K562 (cell line): Measurements from ENCODE around the gene TFEB. TPM values are rescaled to one million over a fixed set of nuclear protein-coding genes. Genes with fewer than 3 reads are reported as not detected.
"Not testable (repeated sequence)": the region's sequence is repeated elsewhere in the genome, so short reads cannot be mapped to it uniquely, and the experiment has no call there.

Experiments
- ATAC-seq: fragments of 200-7000 bp; cut with Tn5 transposase; 3 replicates; pipeline ENCODE4 v1.9.1; 2020; ENCODE audit warnings: moderate library complexity
- BruUV-seq: library from RNA; stranded (reverse); fragments of 400-500 nt; replicated peaks from 2 replicates; lab custom pipeline; 2021; lab: Mats Ljungman, UMichigan
- CTCF ChIA-PET: fragments of 300-600 bp; formaldehyde crosslinking; extraction: SDS; loops from one replicate; lab custom pipeline; 2021; ENCODE audit warnings: low intra/inter-chr PET ratio; lab: Yijun Ruan, JAX
- POLR2A ChIA-PET: fragments of 300-600, 350-650 bp; sonication (Branson Sonifier 250); formaldehyde crosslinking; extraction: SDS; loops from one replicate; lab custom pipeline; 2021; ENCODE audit warnings: antibody characterized with exemption, inconsistent platforms; lab: Yijun Ruan, JAX
- DNase-seq, 4 experiments: peaks; one replicate each; pipeline versions ENCODE4 v3.0.0 to v3.0.0-alpha.2; 2011 to 2018; ENCODE audit warnings: low spot score in 3 of 4, mixed read lengths in 3 of 4; ENCODE audit errors: extremely low read depth in 1 of 4
- FAIRE-seq: peaks from 2 replicates; lab custom pipeline; 2011; peaks lifted over from hg19 to GRCh38; lab: Jason Lieb, UNC
- H2AFZ ChIP-seq: 2 replicates; pipeline ENCODE4 v1.6.0; 2011; ENCODE audit warnings: low read depth, low read length, control low read depth, inconsistent platforms
- H3K27ac ChIP-seq: fragments of 200-600 bp; 3 replicates; pipeline ENCODE4 v1.8.0; 2011; ENCODE audit warnings: low read depth, mild to moderate bottlenecking, control low read depth, inconsistent platforms, low read length, moderate library complexity, mixed read lengths; ENCODE audit errors: extremely low read depth
- H3K27me3 ChIP-seq, 2 experiments: fragments of 300-600 bp in 1 of 2; 2 replicates in 1 of 2; 3 replicates in 1 of 2; pipeline versions ENCODE4 v1.6.0 to v1.8.0; 2011; ENCODE audit warnings: inconsistent platforms in 2 of 2, low read length in 2 of 2, mild to moderate bottlenecking in 1 of 2, mixed read lengths in 1 of 2, moderate library complexity in 1 of 2; ENCODE audit not compliant: control insufficient read depth in 2 of 2, insufficient read depth in 2 of 2
- H3K36me3 ChIP-seq: fragments of 300-600 bp; 3 replicates; pipeline ENCODE4 v1.8.0; 2011; ENCODE audit warnings: mild to moderate bottlenecking, low read length, inconsistent platforms; ENCODE audit not compliant: control insufficient read depth, insufficient read depth
- H3K4me1 ChIP-seq, 2 experiments: fragments of 200-600 bp in 1 of 2; replicated peaks in 1 of 2; 2 replicates in 1 of 2; 3 replicates in 1 of 2; pipeline versions ENCODE4 v1.5.1 to v1.8.0; 2011; ENCODE audit warnings: inconsistent platforms in 2 of 2, low read length in 2 of 2, mild to moderate bottlenecking in 1 of 2, mixed read lengths in 1 of 2, moderate library complexity in 1 of 2; ENCODE audit not compliant: control insufficient read depth in 2 of 2, insufficient read depth in 2 of 2
- H3K4me2 ChIP-seq: 2 replicates; pipeline ENCODE4 v1.6.1; 2011; ENCODE audit warnings: low read length, control low read depth, inconsistent platforms, mixed read lengths; ENCODE audit not compliant: insufficient read depth
- H3K4me3 ChIP-seq: fragments of 200-600 bp; sonication (generic), shearing (Covaris generic); 2 replicates; pipeline ENCODE4 v1.5.1; 2016; ENCODE audit warnings: control low read depth, inconsistent platforms
- H3K79me2 ChIP-seq: fragments of 200-600 bp; 3 replicates; pipeline ENCODE4 v1.8.0; 2011; ENCODE audit warnings: low read length, inconsistent platforms; ENCODE audit not compliant: control insufficient read depth, insufficient read depth
- H3K9ac ChIP-seq, 2 experiments: 2 replicates each; pipeline versions ENCODE4 v1.6.0 to v1.6.1; 2011; ENCODE audit warnings: low read depth in 2 of 2, low read length in 2 of 2, control low read depth in 1 of 2, inconsistent platforms in 1 of 2, mild to moderate bottlenecking in 1 of 2, mixed read lengths in 1 of 2; ENCODE audit not compliant: insufficient read depth in 1 of 2
- H3K9me1 ChIP-seq: one replicate; pipeline ENCODE4 v1.6.0; 2011; ENCODE audit warnings: inconsistent platforms, mild to moderate bottlenecking, low read length, moderate library complexity; ENCODE audit not compliant: control insufficient read depth, insufficient read depth
- H3K9me3 ChIP-seq: replicated peaks from 2 replicates; pipeline ENCODE4 v1.5.1; 2011; ENCODE audit warnings: low read depth, low read length, inconsistent platforms; ENCODE audit not compliant: control insufficient read depth, insufficient read depth
- H4K20me1 ChIP-seq: replicated peaks from 2 replicates; pipeline ENCODE4 v1.6.1; 2011; ENCODE audit warnings: low read length, inconsistent platforms, mixed read lengths; ENCODE audit not compliant: control insufficient read depth, insufficient read depth
- BCOR ChIP-seq: fragments of 450-650 bp; IDR thresholded peaks from 2 replicates; pipeline ENCODE4 v1.6.1; 2016
- HLTF ChIP-seq: fragments of 450-650 bp; IDR thresholded peaks from 2 replicates; pipeline ENCODE4 v1.6.1; 2016
- LARP7 ChIP-seq: fragments of 450-650 bp; IDR thresholded peaks from 2 replicates; pipeline ENCODE4 v1.6.1; 2016
- PHB2 ChIP-seq: fragments of 450-650 bp; IDR thresholded peaks from 2 replicates; pipeline ENCODE4 v1.6.1; 2017; ENCODE audit warnings: low read depth
- RBM25 ChIP-seq: fragments of 200-400 bp; formaldehyde crosslinking; IDR thresholded peaks from 2 replicates; pipeline ENCODE4 v1.6.1; 2018; ENCODE audit warnings: low read length, low read depth, moderate library complexity; ENCODE audit not compliant: severe bottlenecking
- ZKSCAN1 ChIP-seq: fragments of 150-350 bp; IDR thresholded peaks from 2 replicates; pipeline ENCODE4 v1.6.1; 2016; ENCODE audit warnings: low read depth, low read length
- WGBS: fragments of 100-300 bp; shearing (Covaris generic); methylation state at CpG from one replicate; pipeline ENCODE4 v1.1.6; 2016; ENCODE audit warnings: low coverage, mixed read lengths; ENCODE audit not compliant: insufficient coverage; ENCODE audit errors: missing lambda C conversion rate; 5-methylcytosine and 5-hydroxymethylcytosine counted together
- in situ Hi-C: fragments of 300-500 bp; cut with MboI; formaldehyde crosslinking; loops from 4 replicates; pipeline ENCODE4 v1.15.0; 2018; ENCODE audit warnings: inconsistent platforms, mixed read lengths
- intact Hi-C: fragments of 100-400 bp; cut with micrococcal nuclease; formaldehyde crosslinking; loops from 2 replicates; pipeline ENCODE4 v1.14.2; 2022
- polyA plus RNA-seq, 8 experiments: library from polyadenylated mRNA; depleted of rRNA in 4 of 8; stranded (reverse) in 5 of 8; unstranded in 3 of 8; fragments of >200 nt; fragmentation: Nextera tagmentation in 2 of 8; fragmentation: Illumina TruSeq in 1 of 8; extraction: Ambion mirVana in 2 of 8; extraction: Trizol in 1 of 8; gene quantifications; 2 replicates each; pipeline versions ENCODE4 v1.2.1 to v1.2.3, GENCODE V29; 2011 to 2014; ENCODE audit warnings: inconsistent platforms in 1 of 8, missing spikeins in 1 of 8
- total RNA-seq, 7 experiments: library from RNA; depleted of rRNA in 6 of 7; stranded (reverse); fragments of >200 nt in 6 of 7; fragmentation: Illumina TruSeq in 2 of 7; extraction: Trizol in 2 of 7; gene quantifications; 2 replicates each; pipeline versions ENCODE4 v1.2.1 to v1.2.3, GENCODE V29; 2011 to 2021; ENCODE audit warnings: low replicate concordance in 1 of 7
- TF ChIP-seq, protein P1 (sequence below): fragments of 450-650 bp; IDR thresholded peaks from 2 replicates; pipeline ENCODE4 v1.7.0; 2016; ENCODE audit warnings: borderline replicate concordance
- TF ChIP-seq, protein P2 (sequence below): IDR thresholded peaks from 2 replicates; pipeline ENCODE4 v1.6.1; 2016; ENCODE audit warnings: missing genetic modification characterization, missing compliant biosample characterization
- TF ChIP-seq, protein P3 (sequence below): fragments of 450-650 bp; IDR thresholded peaks from 2 replicates; pipeline ENCODE4 v1.6.1; 2016; ENCODE audit warnings: borderline replicate concordance
- TF ChIP-seq, protein P4 (sequence below), 2 experiments: fragments of 450-650 bp; IDR thresholded peaks; 2 replicates each; pipeline ENCODE4 v1.6.1; 2016
- TF ChIP-seq, protein P5 (sequence below): fragments of 450-650 bp; conservative IDR thresholded peaks from 2 replicates; pipeline ENCODE4 v1.6.1; 2016; ENCODE audit warnings: missing genetic modification characterization, low read depth, mild to moderate bottlenecking, control low read depth, missing compliant biosample characterization

The TFEB gene
- total and polyA plus RNA-seq, 9 of the 15 experiments (the other 6 are each of a cell fraction or from before 2014, with no cell fraction given), result 0.04 to 4.7 (median 2.0) TPM

DNA sequence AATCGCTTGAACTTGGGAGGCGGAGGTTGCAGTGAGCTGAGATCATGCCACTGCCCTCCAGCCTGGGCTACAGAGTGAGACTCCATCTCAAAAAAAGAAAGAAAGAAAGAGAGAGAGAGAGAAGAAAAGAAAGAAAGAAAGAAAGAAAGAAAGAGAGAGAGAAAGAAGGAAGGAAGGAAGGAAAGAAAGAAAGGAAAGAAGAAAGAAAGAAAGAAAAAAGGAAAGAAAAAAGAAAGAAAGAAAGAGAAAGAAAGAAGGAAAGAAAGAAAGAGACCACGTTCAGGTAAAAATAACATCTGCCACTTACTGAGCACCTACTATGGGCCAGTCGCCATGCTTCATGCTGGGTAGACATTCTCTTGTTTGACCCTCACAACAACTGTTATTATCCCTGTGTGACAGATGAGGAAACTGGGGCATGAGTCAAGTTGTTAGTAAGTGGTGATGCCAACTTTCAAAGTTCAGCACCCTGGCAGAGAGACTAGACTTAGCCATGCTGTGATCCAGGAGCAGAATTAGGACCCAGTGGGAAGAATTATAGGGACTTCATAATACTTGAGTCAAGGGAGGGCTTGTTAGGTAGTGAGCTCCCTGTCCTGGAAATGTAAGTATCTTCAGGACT, 30.7 kb upstream of the TFEB start:
- not testable (repeated sequence) for H3K79me2 ChIP-seq, H3K27ac ChIP-seq, H3K9me1 ChIP-seq, H3K36me3 ChIP-seq, H4K20me1 ChIP-seq, FAIRE-seq, BruUV-seq, DNase-seq, H3K4me3 ChIP-seq, H3K9me3 ChIP-seq, H3K4me2 ChIP-seq, H3K9ac ChIP-seq, ATAC-seq
- Histone ChIP-seq H3K27me3 (peaks cover 3 to 18% of the 10 kb centered on the region in 2 experiments; a peak in 3 of 5 replicates), H3K4me1 (peaks cover 33 to 37% of the 10 kb centered on the region in 2 experiments), H2AFZ (peak overlapping the region; percentile 63; the same call in 1 of the 2 replicates)
- ChIA-PET POLR2A (interaction anchor here (0.5 to 1.0 kb wide), 3 partner anchors 33 to 262 kb away, joined by 3 to 4 read pairs (median 3); no protein-coding TSS in a partner anchor), CTCF (interaction anchor here (0.6 kb wide), 1 partner anchor 83 kb away, joined by 3 read pairs; no protein-coding TSS in a partner anchor)
- whole genome bisulfite sequencing, result 53% methylated on average over 4 of the region's 4 CpGs
- intact Hi-C loops, result loop anchor here (2.0 kb wide), 1 partner anchor 31 kb away; the partner anchor contains the start of gene TFEB
- in situ Hi-C loops, result loop anchor here (5.0 kb wide), 1 partner anchor 69 kb away; no protein-coding TSS in a partner anchor
- TF ChIP-seq, protein P1, sequence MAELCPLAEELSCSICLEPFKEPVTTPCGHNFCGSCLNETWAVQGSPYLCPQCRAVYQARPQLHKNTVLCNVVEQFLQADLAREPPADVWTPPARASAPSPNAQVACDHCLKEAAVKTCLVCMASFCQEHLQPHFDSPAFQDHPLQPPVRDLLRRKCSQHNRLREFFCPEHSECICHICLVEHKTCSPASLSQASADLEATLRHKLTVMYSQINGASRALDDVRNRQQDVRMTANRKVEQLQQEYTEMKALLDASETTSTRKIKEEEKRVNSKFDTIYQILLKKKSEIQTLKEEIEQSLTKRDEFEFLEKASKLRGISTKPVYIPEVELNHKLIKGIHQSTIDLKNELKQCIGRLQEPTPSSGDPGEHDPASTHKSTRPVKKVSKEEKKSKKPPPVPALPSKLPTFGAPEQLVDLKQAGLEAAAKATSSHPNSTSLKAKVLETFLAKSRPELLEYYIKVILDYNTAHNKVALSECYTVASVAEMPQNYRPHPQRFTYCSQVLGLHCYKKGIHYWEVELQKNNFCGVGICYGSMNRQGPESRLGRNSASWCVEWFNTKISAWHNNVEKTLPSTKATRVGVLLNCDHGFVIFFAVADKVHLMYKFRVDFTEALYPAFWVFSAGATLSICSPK, result 0 out of 2 replicates have a peak, but pooled peaks have one; percentile 34
- TF ChIP-seq LARP7 (peak; percentile 78; the same call in 1 of the 2 replicates), RBM25 (peak; percentile 31), PHB2 (0 out of 2 replicates have a peak, but pooled peaks have one; percentile 31), BCOR (0 out of 2 replicates have a peak, but pooled peaks have one; percentile 11), HLTF (0 out of 2 replicates have a peak, but pooled peaks have one; percentile 15), ZKSCAN1 (peak; percentile 43; the same call in 1 of the 2 replicates)
- TF ChIP-seq, protein P2, sequence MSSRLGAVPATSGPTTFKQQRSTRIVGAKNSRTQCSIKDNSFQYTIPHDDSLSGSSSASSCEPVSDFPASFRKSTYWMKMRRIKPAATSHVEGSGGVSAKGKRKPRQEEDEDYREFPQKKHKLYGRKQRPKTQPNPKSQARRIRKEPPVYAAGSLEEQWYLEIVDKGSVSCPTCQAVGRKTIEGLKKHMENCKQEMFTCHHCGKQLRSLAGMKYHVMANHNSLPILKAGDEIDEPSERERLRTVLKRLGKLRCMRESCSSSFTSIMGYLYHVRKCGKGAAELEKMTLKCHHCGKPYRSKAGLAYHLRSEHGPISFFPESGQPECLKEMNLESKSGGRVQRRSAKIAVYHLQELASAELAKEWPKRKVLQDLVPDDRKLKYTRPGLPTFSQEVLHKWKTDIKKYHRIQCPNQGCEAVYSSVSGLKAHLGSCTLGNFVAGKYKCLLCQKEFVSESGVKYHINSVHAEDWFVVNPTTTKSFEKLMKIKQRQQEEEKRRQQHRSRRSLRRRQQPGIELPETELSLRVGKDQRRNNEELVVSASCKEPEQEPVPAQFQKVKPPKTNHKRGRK (tag), result peak; percentile 99
- TF ChIP-seq, protein P3, sequence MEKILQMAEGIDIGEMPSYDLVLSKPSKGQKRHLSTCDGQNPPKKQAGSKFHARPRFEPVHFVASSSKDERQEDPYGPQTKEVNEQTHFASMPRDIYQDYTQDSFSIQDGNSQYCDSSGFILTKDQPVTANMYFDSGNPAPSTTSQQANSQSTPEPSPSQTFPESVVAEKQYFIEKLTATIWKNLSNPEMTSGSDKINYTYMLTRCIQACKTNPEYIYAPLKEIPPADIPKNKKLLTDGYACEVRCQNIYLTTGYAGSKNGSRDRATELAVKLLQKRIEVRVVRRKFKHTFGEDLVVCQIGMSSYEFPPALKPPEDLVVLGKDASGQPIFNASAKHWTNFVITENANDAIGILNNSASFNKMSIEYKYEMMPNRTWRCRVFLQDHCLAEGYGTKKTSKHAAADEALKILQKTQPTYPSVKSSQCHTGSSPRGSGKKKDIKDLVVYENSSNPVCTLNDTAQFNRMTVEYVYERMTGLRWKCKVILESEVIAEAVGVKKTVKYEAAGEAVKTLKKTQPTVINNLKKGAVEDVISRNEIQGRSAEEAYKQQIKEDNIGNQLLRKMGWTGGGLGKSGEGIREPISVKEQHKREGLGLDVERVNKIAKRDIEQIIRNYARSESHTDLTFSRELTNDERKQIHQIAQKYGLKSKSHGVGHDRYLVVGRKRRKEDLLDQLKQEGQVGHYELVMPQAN, result 0 out of 2 replicates have a peak, but pooled peaks have one; percentile 36
- TF ChIP-seq, protein P4, sequence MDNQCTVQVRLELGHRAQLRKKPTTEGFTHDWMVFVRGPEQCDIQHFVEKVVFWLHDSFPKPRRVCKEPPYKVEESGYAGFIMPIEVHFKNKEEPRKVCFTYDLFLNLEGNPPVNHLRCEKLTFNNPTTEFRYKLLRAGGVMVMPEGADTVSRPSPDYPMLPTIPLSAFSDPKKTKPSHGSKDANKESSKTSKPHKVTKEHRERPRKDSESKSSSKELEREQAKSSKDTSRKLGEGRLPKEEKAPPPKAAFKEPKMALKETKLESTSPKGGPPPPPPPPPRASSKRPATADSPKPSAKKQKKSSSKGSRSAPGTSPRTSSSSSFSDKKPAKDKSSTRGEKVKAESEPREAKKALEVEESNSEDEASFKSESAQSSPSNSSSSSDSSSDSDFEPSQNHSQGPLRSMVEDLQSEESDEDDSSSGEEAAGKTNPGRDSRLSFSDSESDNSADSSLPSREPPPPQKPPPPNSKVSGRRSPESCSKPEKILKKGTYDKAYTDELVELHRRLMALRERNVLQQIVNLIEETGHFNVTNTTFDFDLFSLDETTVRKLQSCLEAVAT (IDR thresholded peaks at IDR 0.05), result 0 out of 4 replicates have a peak, but pooled peaks of 1 of the 2 experiments have one; percentile 17
- TF ChIP-seq, protein P5, sequence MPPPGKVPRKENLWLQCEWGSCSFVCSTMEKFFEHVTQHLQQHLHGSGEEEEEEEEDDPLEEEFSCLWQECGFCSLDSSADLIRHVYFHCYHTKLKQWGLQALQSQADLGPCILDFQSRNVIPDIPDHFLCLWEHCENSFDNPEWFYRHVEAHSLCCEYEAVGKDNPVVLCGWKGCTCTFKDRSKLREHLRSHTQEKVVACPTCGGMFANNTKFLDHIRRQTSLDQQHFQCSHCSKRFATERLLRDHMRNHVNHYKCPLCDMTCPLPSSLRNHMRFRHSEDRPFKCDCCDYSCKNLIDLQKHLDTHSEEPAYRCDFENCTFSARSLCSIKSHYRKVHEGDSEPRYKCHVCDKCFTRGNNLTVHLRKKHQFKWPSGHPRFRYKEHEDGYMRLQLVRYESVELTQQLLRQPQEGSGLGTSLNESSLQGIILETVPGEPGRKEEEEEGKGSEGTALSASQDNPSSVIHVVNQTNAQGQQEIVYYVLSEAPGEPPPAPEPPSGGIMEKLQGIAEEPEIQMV (tag), result 0 out of 2 replicates have a peak, but pooled peaks have one; percentile 28
